Measurements from ENCODE around the gene JMJD4. TPM values are rescaled to one million over a fixed set of nuclear protein-coding genes. Genes with fewer than 3 reads are reported as not detected.

Gene JMJD4
- total and polyA plus RNA-seq, 2 of the 4 experiments (the other 2 are of a cell fraction) = 24.6 to 28.5 TPM

DNA sequence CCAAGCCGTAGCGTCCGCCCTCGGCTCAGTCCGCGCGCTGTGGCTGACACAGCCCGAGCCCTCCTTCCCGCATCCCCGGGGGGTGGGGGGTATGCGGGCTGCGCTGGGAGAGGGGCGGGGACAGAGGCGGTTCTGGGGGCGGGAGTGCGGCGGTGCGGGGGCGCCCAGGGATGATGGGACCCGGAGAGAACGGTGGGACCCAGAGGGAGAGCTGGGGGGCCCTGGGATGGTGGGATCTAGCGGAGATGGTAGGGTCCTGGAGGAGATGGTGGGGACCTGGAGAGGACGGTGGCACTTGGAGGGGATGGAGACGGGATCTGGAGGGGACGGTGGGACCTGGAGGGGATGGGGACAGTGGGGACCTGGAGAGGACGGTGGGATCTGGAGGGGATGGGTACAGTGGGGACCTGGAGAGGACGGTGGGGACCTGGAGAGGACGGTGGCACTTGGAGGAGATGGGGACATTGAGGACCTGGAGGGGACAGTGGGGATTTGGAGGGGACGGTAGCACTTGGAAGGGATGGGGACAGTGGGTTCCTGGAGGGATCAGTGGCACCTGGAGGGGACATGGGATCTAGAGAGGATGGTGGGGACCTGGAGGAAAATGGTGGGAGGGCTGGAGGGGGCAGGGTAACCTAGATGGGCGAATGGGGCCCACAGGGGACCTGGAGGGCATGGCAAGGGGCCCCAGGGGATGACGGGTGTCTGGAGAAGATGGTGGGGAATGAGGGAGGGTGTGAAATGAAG lies 610 bp upstream of the JMJD4 start:
- peak overlapping the region; percentile 86 for H3K9ac ChIP-seq (ENCODE audit: low read depth, low read length)
- in situ Hi-C loops (cut with MboI; ENCODE audit: low sequenced_read_pairs) (no loop called here), dilution Hi-C loops (cut with HindIII; ENCODE audit: low sequenced_read_pairs, unreplicated experiment) (no loop called here), intact Hi-C loops (cut with micrococcal nuclease) (loop anchor here (2.0 kb wide), 2 partner anchors 23 to 53 kb away; no protein-coding TSS in a partner anchor)
- no peak overlapping the region; the same call in 2 of the 3 replicates for H2BK15ac ChIP-seq (ENCODE audit: low read depth, low read length)
- peak overlapping the region; percentile 76 for H2AK5ac ChIP-seq (ENCODE audit: low read depth, low read length)
- H4K20me1 ChIP-seq (ENCODE audit: insufficient read depth, low read length) = peaks cover 6% of the 10 kb centered on the region
- peaks cover 9% of the 10 kb centered on the region; the same call in 1 of the 2 replicates for H3K4me1 ChIP-seq (ENCODE audit: control insufficient read depth, insufficient read depth, low read length)
- WGBS, 2 experiments (ENCODE audit: extremely low coverage in 2 of 2, insufficient read length in 1 of 2) = 2% methylated on average over 10 of the region's 31 CpGs; no CpG with 5 or more reads in 1 of the 2 experiments
- H3K79me1 ChIP-seq (ENCODE audit: low read depth in 1 of 2, low read length in 2 of 2) = peaks cover 32 to 66% of the 10 kb centered on the region in 2 experiments
- H2BK5ac ChIP-seq (ENCODE audit: low read depth, low read length, poor library complexity, severe bottlenecking) = peak overlapping the region; percentile 95
- peaks cover 17% of the 10 kb centered on the region; the same call in 1 of the 2 replicates for H3K9me1 ChIP-seq (ENCODE audit: insufficient read depth, low read length)
- ChIA-PET POLR2A (ENCODE audit: unreplicated experiment) (interaction anchor here (0.5 kb wide), 1 partner anchor 723 kb away, joined by 9 read pairs; no protein-coding TSS in a partner anchor), CTCF (no interaction called here)
- peak overlapping the region; percentile 75; the same call in 1 of the 2 replicates for H3K23ac ChIP-seq (ENCODE audit: low read depth, low read length)
- peak overlapping the region; percentile 94 for H3K4me3 ChIP-seq (ENCODE audit: insufficient read depth, low read depth, low read length)
- H3K27ac ChIP-seq (ENCODE audit: insufficient read depth, low read length) = peak overlapping the region; percentile 91
- peak overlapping the region; percentile 51; the same call in 1 of the 2 replicates for H3K56ac ChIP-seq (ENCODE audit: extremely low read depth, insufficient read depth, low read length)
- H3K36me3 ChIP-seq (ENCODE audit: control insufficient read depth, insufficient read depth, low read length) = peaks cover 20% of the 10 kb centered on the region; the same call in 1 of the 2 replicates
- H2AK9ac ChIP-seq (replicated peaks; ENCODE audit: low read depth, low read length, poor library complexity) = peak overlapping the region; percentile 89
- H3K18ac ChIP-seq (ENCODE audit: low read depth, low read length) = peak overlapping the region; percentile 8; the same call in 1 of the 2 replicates
- H2BK20ac ChIP-seq (ENCODE audit: low read depth, low read length) = no peak overlapping the region
- peak overlapping the region; percentile 99 for H3K4me2 ChIP-seq (ENCODE audit: low read depth, low read length)
- H3K9me3 ChIP-seq (ENCODE audit: control insufficient read depth, insufficient read depth, low read length) = no peaks in the 10 kb centered on the region
- peak overlapping the region; percentile 18; the same call in 1 of the 2 replicates for H4K91ac ChIP-seq (ENCODE audit: insufficient read depth, low read depth, low read length)
- H3K27me3 ChIP-seq (ENCODE audit: control insufficient read depth, insufficient read depth, low read length) = no peaks in the 10 kb centered on the region
- H4K8ac ChIP-seq (ENCODE audit: low read depth in 2 of 2, low read length in 2 of 2) = peak overlapping the region; percentile 25 to 93; a peak in 3 of 4 replicates
- H2BK120ac ChIP-seq (ENCODE audit: low read depth, low read length) = no peak overlapping the region
- ATAC-seq (ENCODE audit: low read depth) (peak; percentile 68), DNase-seq (no peak)
- no peak for TF ChIP-seq MAZ (IDR thresholded peaks at IDR 0.05; ENCODE audit: borderline replicate concordance, low read depth, low read length)
- no peak for TF ChIP-seq NFE2L2 (IDR thresholded peaks at IDR 0.05; ENCODE audit: low read depth, low read length)
- TF ChIP-seq, protein P1, sequence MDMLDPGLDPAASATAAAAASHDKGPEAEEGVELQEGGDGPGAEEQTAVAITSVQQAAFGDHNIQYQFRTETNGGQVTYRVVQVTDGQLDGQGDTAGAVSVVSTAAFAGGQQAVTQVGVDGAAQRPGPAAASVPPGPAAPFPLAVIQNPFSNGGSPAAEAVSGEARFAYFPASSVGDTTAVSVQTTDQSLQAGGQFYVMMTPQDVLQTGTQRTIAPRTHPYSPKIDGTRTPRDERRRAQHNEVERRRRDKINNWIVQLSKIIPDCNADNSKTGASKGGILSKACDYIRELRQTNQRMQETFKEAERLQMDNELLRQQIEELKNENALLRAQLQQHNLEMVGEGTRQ (IDR thresholded peaks at IDR 0.05; ENCODE audit: low read depth, low read length) = no peak
- TF ChIP-seq BHLHE40 (IDR thresholded peaks at IDR 0.05; ENCODE audit: low read depth, low read length) = no peak
- no peak for TF ChIP-seq CEBPB (IDR thresholded peaks at IDR 0.05; ENCODE audit: low read depth, low read length)
- TF ChIP-seq, protein P2, sequence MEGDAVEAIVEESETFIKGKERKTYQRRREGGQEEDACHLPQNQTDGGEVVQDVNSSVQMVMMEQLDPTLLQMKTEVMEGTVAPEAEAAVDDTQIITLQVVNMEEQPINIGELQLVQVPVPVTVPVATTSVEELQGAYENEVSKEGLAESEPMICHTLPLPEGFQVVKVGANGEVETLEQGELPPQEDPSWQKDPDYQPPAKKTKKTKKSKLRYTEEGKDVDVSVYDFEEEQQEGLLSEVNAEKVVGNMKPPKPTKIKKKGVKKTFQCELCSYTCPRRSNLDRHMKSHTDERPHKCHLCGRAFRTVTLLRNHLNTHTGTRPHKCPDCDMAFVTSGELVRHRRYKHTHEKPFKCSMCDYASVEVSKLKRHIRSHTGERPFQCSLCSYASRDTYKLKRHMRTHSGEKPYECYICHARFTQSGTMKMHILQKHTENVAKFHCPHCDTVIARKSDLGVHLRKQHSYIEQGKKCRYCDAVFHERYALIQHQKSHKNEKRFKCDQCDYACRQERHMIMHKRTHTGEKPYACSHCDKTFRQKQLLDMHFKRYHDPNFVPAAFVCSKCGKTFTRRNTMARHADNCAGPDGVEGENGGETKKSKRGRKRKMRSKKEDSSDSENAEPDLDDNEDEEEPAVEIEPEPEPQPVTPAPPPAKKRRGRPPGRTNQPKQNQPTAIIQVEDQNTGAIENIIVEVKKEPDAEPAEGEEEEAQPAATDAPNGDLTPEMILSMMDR (conservative IDR thresholded peaks at IDR 0.05; ENCODE audit: low read depth, low read length) = no peak
- no peak for TF ChIP-seq POLR2A (IDR thresholded peaks at IDR 0.05; ENCODE audit: low read depth, low read length)
- TF ChIP-seq FOS (IDR thresholded peaks at IDR 0.05; ENCODE audit: low read depth, low read length) = no peak
- peak overlapping the region; percentile 55; the same call in 1 of the 2 replicates for H3K14ac ChIP-seq (replicated peaks; ENCODE audit: low read depth, low read length)
- H3K4ac ChIP-seq (ENCODE audit: low read depth, low read length) = peak overlapping the region; percentile 63
- H2AFZ ChIP-seq (replicated peaks; ENCODE audit: low read length, poor library complexity) = peak overlapping the region; percentile 98
- peak overlapping the region; percentile 76 for H4K5ac ChIP-seq (ENCODE audit: low read depth, low read length)
- BruUV-seq (replicated peaks) = no TSS peak
